GM18868 (cell line): ENCODE data around the gene NCLN.

Experiments used
- ATAC-seq: cut with Tn5 transposase; IDR thresholded peaks from one replicate; pipeline ENCODE4 v1.9.1; 2021; ENCODE audit warnings: mild to moderate bottlenecking, moderate library complexity; ENCODE audit not compliant: unreplicated experiment

The NCLN gene

GRCh38 chr19:3251229-3251628 lies 65.5 kb downstream of the NCLN start:
- ATAC-seq = no peak

- ATAC-seq = no peak
These were observed 66.9 kb downstream of the NCLN start for GRCh38 chr19:3252650-3253049.

GRCh38 chr19:3253270-3253669 lies 67.5 kb downstream of the NCLN start:
- no peak for ATAC-seq

GRCh38 chr19:3254520-3254919 lies 68.8 kb downstream of the NCLN start:
- no peak for ATAC-seq

GRCh38 chr19:3257071-3257470 lies 71.3 kb downstream of the NCLN start:
- ATAC-seq = no peak
